ENCODE results near the gene TEX13A.
"Not testable (repeated sequence)": the region's sequence is repeated elsewhere in the genome, so short reads cannot be mapped to it uniquely, and the experiment has no call there.

Gene TEX13A, protein sequence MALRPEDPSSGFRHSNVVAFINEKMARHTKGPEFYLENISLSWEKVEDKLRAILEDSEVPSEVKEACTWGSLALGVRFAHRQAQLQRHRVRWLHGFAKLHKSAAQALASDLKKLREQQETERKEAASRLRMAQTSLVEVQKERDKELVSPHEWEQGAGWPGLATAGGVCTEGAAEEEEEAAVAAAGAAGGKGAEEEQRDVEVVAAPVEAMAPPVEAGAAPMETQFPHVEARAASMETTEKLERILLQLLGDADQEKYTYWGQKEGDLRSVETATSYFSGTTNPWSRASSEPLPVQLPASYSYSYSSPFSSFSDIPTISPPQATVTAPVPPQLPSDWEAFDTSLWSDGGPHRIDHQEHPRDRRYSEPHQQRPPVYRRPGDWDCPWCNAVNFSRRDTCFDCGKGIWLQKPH

DNA sequence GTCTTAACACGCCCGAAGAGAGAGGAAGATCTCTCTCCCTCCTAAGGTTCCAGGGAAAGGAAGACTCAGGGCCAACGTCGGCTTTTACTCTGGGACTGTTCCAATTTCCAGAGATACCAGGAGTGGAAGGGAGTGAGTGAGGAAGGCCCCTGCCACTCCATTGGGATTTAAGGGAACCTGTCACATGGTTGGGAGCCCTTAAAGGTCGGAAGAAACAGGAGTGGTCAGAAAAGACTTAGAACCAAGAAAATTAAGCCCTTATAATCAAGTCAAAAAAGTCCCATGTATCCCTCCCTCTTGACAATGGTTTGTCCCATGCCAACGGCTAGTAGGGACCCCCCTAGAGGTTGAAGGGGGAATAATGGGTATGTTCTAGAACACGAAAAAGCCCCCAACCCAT lies at the start of gene TEX13A:
Gene TEX13A (minus strand): TSS at position 59 of the 400 bp plus-strand sequence. CDS start 297 bp downstream, outside the sequence.
- H3K27ac Mint-ChIP-seq = no peak within 1 kb of the TSS
- no peaks in the 10 kb centered on the region for H3K4me1 Mint-ChIP-seq
- H3K9me3 Mint-ChIP-seq = peaks cover 5% of the 10 kb centered on the region
- H3K27me3 Mint-ChIP-seq = no peaks in the 10 kb centered on the region
- H3K36me3 Mint-ChIP-seq = no peaks in the 10 kb centered on the region
- no peak within 1 kb of the TSS for H3K4me3 Mint-ChIP-seq

DNA sequence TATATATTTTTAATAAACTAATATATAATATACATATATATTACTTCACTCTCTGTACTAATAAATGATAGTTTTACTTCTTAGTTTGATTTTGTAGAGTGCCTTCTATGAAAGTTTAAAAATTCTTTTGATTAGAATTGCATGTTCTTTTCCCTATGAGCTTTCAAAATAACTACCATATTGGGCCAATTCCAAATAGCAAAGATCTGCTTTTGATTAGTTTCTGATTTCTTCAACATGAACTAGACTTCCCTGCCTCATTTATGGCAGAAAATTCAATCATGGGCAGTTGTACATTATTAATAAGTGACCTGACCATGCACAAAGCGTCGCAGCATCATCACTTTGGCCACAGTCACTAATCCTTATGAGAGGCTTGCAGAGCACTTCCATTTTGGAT lies 48.9 kb upstream of the TEX13A start:
- H3K4me1 Mint-ChIP-seq = no peaks in the 10 kb centered on the region
- no peaks in the 10 kb centered on the region for H3K27me3 Mint-ChIP-seq
- H3K27ac Mint-ChIP-seq = no peak overlapping the region
- H3K9me3 Mint-ChIP-seq = no peaks in the 10 kb centered on the region
- no peak overlapping the region for H3K4me3 Mint-ChIP-seq
- no peaks in the 10 kb centered on the region for H3K36me3 Mint-ChIP-seq

DNA sequence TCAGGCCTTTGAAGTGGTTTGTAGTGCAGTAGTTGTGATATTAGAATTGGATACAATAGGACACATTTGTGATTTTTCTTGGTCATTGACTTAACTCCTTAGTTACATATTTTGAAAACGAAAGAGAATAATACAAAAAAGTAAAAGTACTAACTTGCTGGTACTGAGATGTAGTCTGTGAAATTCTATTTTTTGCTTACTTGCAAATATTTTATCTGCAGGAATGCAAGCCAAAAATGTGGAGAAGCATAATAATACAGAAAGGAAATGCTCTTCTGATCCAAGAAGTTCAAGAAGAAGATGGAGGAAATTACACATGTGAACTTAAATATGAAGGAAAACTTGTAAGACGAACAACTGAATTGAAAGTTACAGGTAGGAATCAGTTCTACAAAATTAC lies 46.7 kb upstream of the TEX13A start:
- Mint-ChIP-seq H3K36me3 (no peaks in the 10 kb centered on the region), H3K9me3 (no peaks in the 10 kb centered on the region), H3K27me3 (no peaks in the 10 kb centered on the region), H3K4me3 (no peak overlapping the region), H3K27ac (no peak overlapping the region), H3K4me1 (no peaks in the 10 kb centered on the region)

DNA sequence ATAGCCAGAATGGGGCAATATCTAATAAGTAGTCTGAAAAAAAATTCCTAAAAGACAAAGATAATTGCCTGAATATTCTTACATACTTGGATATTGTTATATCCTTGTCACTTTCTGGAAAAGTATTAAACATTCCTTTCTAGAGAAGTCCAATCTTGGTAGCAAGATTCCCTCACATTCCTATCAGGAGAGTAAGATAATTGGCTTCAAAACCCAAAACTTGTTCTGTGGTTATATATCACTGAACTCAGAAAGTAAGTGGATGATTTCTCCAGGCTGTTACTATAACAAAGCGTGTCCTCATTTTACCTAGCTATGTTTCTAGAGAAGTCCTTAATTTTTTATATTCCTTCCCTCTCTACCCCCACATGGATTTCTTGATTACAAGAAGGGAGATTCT lies 46.0 kb upstream of the TEX13A start:
- peaks cover 1% of the 10 kb centered on the region for H3K9me3 Mint-ChIP-seq
- H3K4me3 Mint-ChIP-seq = no peak overlapping the region
- no peaks in the 10 kb centered on the region for H3K36me3 Mint-ChIP-seq
- H3K27me3 Mint-ChIP-seq = no peaks in the 10 kb centered on the region
- no peak overlapping the region for H3K27ac Mint-ChIP-seq
- no peaks in the 10 kb centered on the region for H3K4me1 Mint-ChIP-seq

DNA sequence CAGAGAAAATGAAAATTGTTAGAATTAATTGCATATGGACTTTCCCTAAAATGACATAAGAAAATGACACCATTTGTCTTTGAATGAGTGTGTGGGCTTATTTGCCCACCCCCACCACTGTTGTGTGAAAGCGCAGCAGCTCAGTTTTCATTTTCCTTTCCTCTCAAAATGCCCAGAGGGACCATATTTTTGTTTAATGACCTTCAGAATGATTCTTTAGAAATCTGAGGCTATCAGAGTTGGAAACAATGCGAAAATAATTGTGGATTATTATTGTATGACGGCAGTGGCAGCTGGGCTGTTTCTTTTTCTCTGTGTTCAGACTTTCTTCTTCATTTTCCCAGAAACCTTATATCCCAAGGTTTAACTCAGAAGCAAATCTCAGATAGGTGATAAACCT lies 44.6 kb upstream of the TEX13A start:
- Mint-ChIP-seq H3K27me3 (no peaks in the 10 kb centered on the region), H3K4me3 (no peak overlapping the region), H3K9me3 (peaks cover 4% of the 10 kb centered on the region), H3K4me1 (no peaks in the 10 kb centered on the region), H3K27ac (no peak overlapping the region), H3K36me3 (no peaks in the 10 kb centered on the region)

DNA sequence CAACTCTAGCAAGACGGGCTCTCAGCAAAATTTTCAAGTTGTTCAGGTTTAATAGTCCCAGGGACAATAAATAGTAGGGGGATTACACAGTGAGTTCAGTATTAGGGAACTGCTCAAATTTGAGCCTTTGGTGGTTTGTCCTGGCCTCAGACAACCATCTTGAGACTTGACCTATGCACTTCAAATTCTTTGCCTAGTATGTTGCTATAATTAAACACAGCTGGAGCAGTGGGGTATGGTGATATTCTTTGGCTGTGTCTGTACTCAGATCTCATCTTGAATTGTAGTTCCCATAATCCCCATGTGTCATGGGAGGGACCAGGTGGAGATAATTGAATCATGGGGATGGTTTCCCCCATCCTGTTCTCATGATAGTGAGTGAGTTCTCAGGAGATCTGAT lies 43.3 kb upstream of the TEX13A start:
- Mint-ChIP-seq H3K4me3 (no peak overlapping the region), H3K27me3 (no peaks in the 10 kb centered on the region)

DNA sequence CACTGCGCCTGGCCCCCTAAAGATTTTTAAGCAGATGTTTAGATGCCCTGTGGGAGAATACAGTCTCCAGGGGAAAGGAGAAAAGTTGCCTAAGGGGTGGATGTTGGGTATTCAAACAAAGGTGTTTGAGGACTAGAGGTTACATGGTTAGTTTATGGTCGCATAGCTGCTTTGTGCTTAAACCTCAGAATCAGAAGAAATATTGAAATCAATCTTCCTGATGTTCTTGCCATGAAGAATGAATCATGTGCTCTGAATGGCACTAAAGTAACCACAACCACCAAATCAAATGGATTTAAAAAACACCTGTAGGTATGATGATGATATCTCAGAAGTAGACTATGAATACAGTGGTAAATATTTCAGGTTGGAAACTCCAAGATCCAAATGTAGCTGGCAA lies 42.7 kb upstream of the TEX13A start:
- no peak overlapping the region for H3K27ac Mint-ChIP-seq
- H3K9me3 Mint-ChIP-seq = peaks cover 4% of the 10 kb centered on the region
- H3K27me3 Mint-ChIP-seq = no peaks in the 10 kb centered on the region
- no peak overlapping the region for H3K4me3 Mint-ChIP-seq
- H3K36me3 Mint-ChIP-seq = no peaks in the 10 kb centered on the region
- no peaks in the 10 kb centered on the region for H3K4me1 Mint-ChIP-seq

More for the DNA sequence above, 43.3 kb upstream of the TEX13A start:
- H3K36me3 Mint-ChIP-seq = no peaks in the 10 kb centered on the region
- H3K27ac Mint-ChIP-seq = no peak overlapping the region
- no peaks in the 10 kb centered on the region for H3K4me1 Mint-ChIP-seq
- peaks cover 4% of the 10 kb centered on the region for H3K9me3 Mint-ChIP-seq

DNA sequence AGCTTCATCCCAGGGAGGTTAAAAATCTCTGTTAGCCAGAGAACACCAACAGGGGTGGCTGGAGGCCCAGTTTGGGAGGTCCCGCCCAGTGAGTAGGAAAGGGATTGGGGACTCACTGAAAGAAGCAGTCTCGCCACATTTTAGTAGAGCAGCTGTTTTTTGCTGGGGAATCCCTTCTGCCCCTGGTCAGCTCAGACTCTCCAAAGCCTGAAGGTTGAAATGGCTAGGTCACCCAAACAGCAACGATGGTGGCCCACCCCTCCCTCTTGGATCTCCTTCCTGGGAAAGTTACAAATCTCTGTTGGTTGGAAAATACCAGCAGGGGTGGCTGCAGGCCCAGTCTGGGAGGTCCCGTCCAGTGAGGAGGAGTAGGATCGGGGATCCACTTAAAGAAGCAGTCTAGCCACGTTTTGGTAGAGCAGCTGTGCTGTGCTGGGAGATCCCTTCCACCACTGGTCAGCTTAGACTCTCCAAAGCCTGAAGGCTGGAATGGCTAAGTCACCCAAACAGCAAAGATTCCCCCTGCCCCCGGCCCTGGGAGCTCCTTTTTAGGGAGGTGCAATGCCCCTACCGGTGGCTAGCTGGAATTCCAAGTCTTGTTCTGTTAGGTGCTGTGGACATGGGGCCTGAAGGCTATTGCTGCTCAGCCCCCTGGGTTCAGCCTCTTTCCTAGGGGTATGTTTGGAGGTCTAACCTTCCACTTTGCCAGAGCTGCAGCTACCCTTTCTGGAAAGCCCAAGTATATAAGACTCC lies 40.0 kb upstream of the TEX13A start:
- Mint-ChIP-seq H3K27ac (no peak overlapping the region), H3K27me3 (no peaks in the 10 kb centered on the region), H3K4me1 (no peaks in the 10 kb centered on the region), H3K36me3 (no peaks in the 10 kb centered on the region), H3K9me3 (peaks cover 4% of the 10 kb centered on the region), H3K4me3 (no peak overlapping the region)

DNA sequence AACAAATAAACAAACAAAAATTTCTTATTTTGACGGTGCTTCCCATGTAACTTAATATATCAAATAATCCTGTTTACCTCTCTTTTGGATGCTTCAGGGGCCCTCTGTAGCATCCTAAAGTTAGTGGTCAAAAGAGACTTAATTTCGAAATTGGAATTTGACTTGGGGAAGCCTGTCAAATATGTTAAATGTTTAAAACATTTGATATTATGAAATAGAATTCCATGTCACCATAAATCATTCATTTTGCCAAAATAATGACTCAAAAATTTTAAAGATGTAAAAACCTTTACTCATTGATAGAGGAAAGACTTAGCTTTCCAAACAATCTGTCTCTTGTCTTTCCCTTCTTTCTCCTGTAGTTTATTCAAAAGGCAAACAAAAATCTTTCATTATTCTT lies 20.6 kb upstream of the TEX13A start:
- Mint-ChIP-seq H3K4me1 (no peaks in the 10 kb centered on the region), H3K9me3 (no peaks in the 10 kb centered on the region), H3K27ac (no peak overlapping the region), H3K27me3 (no peaks in the 10 kb centered on the region), H3K36me3 (no peaks in the 10 kb centered on the region), H3K4me3 (no peak overlapping the region)

DNA sequence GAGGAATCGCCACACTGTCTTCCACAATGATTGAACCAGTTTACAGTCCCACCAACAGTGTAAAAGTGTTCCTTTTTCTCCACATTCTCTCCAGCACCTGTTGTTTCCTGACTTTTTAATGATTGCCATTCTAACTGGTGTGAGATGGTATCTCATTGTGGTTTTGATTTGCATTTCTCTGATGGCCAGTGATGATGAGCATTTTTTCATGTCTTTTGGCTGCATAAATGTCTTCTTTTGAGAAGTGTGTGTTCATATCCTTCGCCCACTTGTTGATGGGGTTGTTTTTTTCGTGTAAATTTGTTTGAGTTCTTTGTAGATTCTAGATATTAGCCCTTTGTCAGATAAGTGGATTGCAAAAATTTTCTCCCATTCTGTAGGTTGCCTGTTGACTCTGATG lies 16.9 kb upstream of the TEX13A start:
- not testable (repeated sequence) for H3K27me3 Mint-ChIP-seq, H3K9me3 Mint-ChIP-seq, H3K27ac Mint-ChIP-seq, H3K4me3 Mint-ChIP-seq, H3K36me3 Mint-ChIP-seq, H3K4me1 Mint-ChIP-seq

DNA sequence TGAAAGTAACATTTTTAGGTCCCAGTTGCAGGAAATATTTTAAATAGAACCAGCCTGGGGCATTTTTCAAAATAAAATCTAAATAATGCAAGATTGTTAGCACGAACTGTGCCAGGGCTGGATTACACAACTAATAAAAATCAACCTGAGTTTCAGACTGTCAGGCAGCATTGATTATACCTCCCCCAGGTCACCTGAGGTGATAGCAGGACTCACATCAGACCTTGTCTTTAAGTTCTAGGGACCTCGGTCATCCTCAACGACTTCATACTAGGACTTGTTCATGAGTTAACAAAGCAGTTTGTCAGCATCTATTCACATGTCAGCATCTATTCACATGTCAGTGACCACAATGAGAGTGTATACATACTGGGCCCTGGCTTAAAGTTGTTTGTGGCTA lies 8.7 kb upstream of the TEX13A start:
- Mint-ChIP-seq H3K27ac (no peak overlapping the region), H3K4me1 (no peaks in the 10 kb centered on the region), H3K27me3 (no peaks in the 10 kb centered on the region), H3K4me3 (no peak overlapping the region), H3K36me3 (no peaks in the 10 kb centered on the region), H3K9me3 (no peaks in the 10 kb centered on the region)

DNA sequence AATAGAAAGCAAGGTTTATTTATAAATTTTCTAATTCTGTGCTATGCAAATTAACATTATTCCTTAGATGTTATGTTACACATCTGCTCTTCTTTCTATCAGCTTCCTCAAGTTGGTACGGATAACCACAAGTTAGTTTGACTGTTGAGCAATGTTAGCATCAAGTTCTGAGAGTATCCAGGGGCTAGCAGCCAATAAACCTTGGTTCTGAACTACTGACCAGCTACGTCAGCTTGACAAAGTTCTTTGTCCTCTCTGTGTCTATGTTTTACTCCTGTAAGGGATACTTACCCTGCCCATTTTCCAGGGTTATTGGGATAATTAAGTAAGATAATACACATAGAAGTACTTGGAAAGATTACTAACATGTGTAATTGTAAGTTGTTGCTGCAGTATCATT lies 8.1 kb upstream of the TEX13A start:
- Mint-ChIP-seq H3K36me3 (no peaks in the 10 kb centered on the region), H3K27ac (no peak overlapping the region), H3K27me3 (no peaks in the 10 kb centered on the region), H3K4me3 (no peak overlapping the region), H3K9me3 (no peaks in the 10 kb centered on the region), H3K4me1 (no peaks in the 10 kb centered on the region)

DNA sequence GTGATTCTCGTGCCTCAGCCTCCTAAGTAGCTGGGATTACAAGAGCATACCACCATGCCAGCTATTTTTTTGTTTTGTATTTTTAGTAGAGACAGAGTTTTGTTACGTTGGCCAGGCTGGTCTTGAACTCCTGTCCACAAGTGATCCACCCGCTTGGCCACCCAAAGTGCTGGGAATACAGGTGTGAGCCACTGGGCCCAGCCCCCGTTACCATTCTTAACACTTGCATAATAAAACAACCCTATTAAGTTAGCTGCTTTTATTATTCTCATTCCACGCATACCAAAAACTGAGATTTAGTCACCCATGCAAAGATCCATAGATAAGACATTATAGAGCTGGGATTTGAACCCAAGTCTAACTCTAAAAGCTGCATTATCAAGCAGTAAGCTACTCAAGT lies 6.0 kb upstream of the TEX13A start:
- Mint-ChIP-seq H3K36me3 (no peaks in the 10 kb centered on the region), H3K9me3 (no peaks in the 10 kb centered on the region), H3K27me3 (no peaks in the 10 kb centered on the region), H3K4me1 (no peaks in the 10 kb centered on the region), H3K27ac (no peak overlapping the region), H3K4me3 (no peak overlapping the region)

DNA sequence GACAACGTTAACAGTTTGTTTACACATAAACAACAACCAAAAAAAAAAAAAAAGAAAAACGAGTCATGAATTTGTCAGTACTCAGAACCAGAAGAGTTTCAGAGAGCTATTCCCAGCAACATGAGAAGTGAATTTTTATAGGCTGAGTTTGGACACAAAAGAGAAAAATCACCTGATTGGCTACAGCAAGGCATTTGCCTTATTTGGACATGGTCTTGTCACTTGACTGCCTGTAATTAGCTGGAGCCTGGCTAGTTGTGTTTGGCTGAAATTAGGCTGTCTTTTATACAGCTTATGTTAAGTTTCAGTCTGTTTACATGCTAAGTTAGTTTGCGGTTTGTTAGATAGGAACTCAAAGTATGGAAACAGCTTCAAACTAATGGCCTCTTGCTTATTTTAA lies 880 bp upstream of the TEX13A start:
- no peaks in the 10 kb centered on the region for H3K27me3 Mint-ChIP-seq
- H3K4me3 Mint-ChIP-seq = no peak overlapping the region
- no peaks in the 10 kb centered on the region for H3K4me1 Mint-ChIP-seq
- no peaks in the 10 kb centered on the region for H3K9me3 Mint-ChIP-seq
- no peak overlapping the region for H3K27ac Mint-ChIP-seq
- H3K36me3 Mint-ChIP-seq = no peaks in the 10 kb centered on the region

DNA sequence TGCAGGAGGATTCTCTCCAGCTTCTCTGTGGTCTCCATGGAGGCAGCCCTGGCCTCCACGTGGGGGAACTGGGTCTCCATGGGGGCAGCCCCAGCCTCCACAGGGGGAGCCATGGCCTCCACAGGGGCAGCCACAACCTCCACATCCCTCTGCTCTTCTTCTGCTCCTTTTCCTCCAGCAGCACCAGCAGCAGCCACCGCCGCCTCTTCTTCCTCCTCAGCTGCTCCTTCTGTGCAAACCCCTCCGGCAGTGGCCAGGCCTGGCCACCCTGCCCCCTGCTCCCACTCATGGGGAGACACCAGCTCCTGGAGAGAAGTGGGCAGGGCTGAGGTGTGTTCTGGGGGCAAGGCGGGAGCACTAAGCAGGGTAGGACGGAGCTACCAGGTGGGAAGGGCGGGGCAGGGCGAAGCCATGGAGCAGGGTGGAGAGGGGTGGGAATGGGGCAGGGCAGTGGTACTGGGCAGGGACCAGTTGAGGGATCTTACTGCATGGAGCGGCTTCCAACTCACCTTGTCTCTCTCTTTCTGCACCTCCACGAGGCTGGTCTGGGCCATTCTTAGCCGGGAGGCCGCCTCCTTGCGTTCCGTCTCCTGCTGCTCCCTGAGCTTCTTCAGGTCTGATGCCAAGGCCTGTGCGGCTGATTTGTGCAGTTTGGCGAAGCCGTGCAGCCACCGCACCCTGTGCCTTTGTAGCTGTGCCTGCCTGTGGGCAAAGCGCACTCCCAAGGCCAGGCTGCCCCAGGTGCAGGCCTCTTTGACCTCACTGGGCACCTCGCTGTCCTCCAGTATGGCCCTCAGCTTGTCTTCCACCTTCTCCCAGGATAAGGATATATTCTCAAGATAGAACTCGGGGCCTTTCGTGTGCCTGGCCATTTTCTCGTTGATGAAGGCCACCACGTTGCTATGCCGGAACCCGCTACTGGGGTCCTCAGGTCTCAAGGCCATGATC lies 766 bp downstream of the TEX13A start:
- Mint-ChIP-seq H3K27me3 (no peaks in the 10 kb centered on the region), H3K9me3 (peaks cover 5% of the 10 kb centered on the region), H3K4me3 (no peak overlapping the region), H3K36me3 (no peaks in the 10 kb centered on the region), H3K4me1 (no peaks in the 10 kb centered on the region), H3K27ac (no peak overlapping the region)
